NCI-H446 treated with DMSO at 0.1 percent for 48 hours (cell line): Measurements from ENCODE around the gene WDR6.

Source experiments
- DNase-seq: peaks from one replicate; lab custom pipeline; 2025; lab: John Stamatoyannopoulos, UW

WDR6 gene

GRCh38 chr3:49030321-49030720 is 23.1 kb downstream of the WDR6 start:
- DNase-seq: no peak

- no peak for DNase-seq
These were observed 25.6 kb downstream of the WDR6 start for GRCh38 chr3:49032646-49033304.

DNA sequence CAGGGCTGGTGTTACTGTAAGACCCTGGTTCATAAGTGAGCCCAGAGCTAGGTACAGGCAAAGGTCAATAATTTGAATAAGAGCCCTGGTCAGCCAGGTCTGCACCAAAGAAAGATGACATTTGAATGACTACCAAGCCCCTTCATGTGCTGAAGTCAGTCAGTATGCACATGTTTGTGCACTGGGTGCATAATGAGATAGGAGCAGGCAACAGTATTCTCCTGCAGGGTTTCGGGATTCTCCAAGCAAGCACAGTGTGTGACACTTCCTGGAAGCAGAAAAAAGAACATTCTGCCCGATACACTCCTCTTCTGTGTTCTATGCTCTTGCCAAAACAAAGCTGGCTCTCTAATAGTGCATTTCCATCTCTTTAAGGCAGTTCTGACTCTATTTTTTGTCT is 27.5 kb downstream of the WDR6 start:
- DNase-seq: no peak

- no peak for DNase-seq
These were observed 28.1 kb downstream of the WDR6 start for GRCh38 chr3:49035281-49035680.

- DNase-seq: no peak
These were observed 46.4 kb downstream of the WDR6 start for GRCh38 chr3:49053543-49053942.

DNA sequence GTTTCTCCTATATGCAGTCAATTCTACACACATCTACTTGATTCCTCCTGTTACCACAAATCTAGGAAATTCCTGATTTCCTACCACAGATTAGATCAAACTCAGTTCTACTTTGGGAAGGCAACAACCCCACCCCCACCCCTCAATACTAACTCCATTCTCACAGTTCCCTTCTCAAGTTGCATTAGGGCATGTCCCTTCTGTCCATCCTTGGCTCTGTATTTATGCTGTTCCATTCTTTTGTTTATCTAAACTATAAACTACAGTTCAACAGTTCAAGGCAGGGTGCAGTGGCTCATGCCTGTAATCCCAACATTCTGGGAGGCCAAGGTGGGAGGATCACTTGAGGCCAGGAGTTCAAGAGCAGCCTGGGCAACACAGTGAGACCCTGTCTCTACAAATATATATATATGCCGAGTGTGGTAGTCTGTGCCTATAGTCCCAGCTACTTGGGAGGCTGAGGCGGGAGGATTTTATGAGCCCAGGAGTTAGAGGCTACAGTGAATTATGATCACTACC is 47.2 kb downstream of the WDR6 start:
- no peak for DNase-seq

DNA sequence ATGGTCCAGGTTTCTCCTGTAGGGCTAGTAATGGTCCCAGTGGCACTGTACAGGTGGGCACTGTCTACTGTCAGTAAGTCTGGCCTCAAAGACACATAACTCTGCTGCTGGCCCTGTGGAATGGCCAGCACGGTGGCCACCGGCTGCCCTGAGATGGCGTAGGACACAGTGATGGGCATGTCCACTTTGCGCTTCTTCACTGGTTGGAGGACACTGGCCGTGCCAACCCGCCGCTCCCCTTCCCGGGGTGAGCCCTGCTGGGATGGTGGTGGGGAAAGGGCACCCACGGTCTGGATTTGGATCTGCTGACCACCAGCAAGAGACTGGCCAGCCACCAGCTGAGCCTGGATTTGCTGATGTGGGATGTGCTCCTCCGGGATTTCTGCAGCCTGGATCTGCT is 50.1 kb downstream of the WDR6 start:
- DNase-seq: no peak

- no peak for DNase-seq
These were observed 50.8 kb downstream of the WDR6 start for GRCh38 chr3:49058011-49058410.
